Right renal cortex interstitium (tissue), 3 donors: ENCODE results near the gene KRTAP5-4. TPM values are rescaled to one million over a fixed set of nuclear protein-coding genes. Genes with fewer than 3 reads are reported as not detected.
"Not testable (repeated sequence)": the region's sequence is repeated elsewhere in the genome, so short reads cannot be mapped to it uniquely, and the experiment has no call there.

Experiments
- DNase-seq, 3 donors: peaks; one replicate each; pipeline ENCODE4 v3.0.0-alpha.2; 2013; ENCODE audit warnings: low read depth in 3 of 3, low spot score in 2 of 3
- polyA plus RNA-seq, 3 donors: library from polyadenylated mRNA; unstranded; fragments of 120-200 nt; gene quantifications; one replicate each; pipeline ENCODE4 v1.2.1, GENCODE V29; 2013; ENCODE audit not compliant: insufficient read length in 3 of 3

KRTAP5-4 gene, protein sequence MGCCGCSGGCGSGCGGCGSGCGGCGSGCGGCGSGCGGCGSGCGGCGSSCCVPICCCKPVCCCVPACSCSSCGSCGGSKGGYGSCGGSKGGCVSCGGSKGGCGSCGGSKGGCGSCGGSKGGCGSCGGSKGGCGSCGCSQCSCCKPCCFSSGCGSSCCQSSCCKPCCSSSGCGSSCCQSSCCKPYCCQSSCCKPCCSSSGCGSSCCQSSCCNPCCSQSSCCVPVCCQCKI
- polyA plus RNA-seq, result not detected

DNA sequence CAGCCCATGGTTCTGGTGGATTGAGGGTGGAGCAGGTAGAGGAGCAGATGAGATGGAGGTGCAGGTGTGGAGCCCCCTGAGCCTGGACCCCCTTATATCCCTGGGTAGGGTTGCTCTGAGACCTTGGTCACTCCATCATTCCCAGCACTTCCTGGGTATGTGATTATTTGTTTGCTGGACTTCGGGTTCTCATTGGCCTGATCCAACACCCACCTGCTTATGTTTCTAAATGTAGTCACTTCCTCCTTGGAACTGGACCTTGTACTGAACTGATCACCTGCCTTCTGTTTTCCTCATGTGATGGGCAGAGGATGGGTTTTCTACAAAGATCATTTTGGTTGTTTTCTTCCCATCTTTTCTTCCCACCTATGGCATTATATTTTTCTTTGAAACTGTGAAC, at the start of gene KRTAP5-4:
TSS of gene KRTAP5-4 (minus strand) at position 53 of the 400 bp plus-strand sequence. CDS start at position 8, 45 bp downstream.
- no peak for DNase-seq

DNA sequence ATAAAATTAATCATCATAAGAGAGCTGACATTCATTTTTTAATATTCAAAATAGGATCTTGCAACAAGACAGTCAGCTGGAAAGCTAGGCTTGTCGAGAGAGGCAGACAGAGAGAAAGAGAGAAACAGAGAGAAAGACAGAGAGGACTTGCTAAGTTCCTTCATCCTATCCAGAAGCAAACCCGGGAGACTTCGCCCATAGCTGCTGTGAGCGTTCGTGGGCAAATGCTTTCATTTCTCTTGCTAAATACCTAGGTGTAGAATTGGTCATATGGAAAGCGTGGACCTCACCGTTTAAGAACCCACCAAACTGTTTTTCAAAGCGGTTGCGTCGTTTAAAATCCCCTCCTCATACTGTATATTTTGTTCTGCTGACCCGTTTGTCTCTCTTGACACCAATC, 49.7 kb upstream of the KRTAP5-4 start:
- no peak for DNase-seq

DNA sequence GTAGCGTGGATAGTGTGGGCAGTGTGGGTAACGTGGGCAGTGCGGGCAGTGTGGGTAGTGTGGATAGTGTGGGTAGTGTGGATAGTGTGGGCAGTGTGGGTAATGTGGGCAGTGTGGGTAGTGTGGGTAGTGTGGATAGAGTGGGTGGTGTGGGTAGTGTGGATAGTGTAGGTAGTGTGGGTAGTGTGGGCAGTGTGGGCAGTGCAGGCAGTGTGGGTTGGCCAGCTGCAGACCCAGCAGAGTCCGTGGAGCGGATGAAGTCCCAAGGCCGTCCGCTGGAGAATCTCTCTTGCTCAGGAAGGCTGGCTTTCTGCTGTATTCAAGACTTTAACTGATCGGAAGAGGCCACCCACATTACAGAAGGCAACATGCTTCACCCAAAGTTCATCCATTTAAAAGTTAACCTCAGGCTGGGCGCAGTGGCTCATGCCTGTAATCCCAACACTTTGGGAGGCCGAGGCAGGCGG, 49.0 kb upstream of the KRTAP5-4 start:
- DNase-seq, result no peak

DNA sequence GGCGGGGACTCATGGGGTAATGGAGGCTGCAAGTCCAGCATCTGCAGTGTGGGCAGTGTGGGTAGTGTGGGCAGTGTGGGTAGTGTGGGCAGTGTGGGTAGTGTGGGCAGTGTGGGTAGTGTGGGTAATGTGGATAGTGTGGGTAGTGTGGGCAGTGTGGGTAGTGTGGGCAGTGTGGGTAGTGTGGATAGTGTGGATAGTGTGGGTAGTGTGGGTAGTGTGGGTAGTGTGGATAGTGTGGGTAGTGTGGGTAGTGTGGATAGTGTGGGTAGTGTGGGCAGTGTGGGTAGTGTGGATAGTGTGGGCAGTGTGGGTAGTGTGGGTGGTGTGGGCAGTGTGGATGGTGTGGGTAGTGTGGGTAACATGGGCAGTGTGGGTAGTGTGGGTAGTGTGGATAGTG, 48.5 kb upstream of the KRTAP5-4 start:
- not testable (repeated sequence) for DNase-seq

DNA sequence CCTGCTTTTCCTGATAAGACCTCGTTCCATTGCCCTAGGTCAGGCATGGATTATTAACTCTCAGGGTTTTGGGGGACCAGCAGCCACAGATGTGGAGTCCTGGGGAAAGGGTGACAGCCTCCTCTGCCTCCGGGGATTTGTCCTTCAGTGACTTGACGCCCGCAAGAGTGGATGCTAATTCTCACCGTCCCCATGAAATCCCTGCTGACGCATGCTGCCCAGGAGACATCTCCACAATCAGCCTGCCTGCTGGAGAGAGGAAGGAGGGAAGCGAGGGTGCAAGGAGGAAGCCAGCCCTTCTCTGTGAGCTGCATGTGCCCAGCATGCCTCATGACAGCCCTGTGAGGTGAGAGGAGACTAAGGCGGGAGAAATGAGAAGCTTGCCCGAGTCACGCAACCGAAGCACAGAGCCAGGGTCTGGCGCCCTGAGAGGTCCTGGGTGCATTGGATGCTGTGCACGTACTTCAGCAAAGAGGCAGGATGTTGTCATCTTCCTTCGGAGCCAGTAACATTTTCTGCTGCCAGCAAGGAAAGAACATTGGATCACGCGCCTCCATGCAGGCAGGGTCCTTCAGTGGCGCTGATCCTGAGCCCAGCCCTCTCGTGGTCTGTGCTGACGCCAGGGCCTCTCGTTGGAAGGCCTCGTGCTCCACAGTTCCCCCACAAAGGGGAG, 47.7 kb upstream of the KRTAP5-4 start:
- no peak for DNase-seq

DNA sequence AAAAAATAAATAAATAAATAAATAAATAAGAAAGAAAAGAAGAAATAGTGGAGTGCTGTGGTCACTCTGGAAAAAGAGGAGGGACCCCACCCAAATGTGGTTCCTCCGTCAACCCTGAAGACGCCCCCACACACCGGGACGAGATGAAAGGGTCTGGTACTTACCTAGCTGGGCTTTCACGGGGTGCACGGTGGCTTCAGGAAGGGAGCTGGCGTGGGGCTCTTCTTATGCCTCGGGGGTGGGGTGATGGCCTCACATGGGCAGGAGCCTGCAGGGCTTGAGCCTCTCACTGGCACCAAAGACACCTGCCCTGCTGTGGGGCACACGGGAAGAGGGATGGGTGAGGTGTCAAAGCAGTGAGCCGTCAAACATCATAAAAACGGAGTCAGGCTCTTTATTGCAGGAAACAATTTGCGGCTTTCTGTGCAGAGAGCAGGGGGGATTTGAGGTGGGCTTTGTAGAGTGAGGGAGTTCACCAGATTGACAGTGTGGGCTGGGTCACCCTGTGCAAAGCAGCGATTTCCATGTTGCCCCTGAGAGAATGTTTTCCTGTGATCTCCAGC, 47.1 kb upstream of the KRTAP5-4 start:
- no peak for DNase-seq

DNA sequence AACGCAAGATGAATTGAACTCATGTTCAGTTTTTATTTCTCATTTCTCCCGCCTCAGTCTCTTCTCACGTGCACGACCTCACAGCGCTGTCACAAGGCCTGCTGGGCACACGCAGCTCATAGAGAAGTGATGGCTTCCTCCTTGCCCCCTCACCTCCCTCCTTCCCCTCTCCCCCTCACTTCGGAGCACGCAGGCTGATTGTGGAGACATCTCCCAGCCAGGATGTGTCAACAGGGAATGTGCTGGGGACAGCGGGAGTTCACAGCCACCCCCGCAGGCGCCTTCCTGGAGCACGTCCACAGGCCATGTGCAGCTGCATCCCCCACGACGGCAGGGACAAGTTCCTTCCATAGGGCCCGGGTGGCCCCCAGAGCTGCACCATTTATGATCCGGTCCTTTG, 46.0 kb upstream of the KRTAP5-4 start:
- DNase-seq, result peak in 1 of 3 donors; percentile 59

DNA sequence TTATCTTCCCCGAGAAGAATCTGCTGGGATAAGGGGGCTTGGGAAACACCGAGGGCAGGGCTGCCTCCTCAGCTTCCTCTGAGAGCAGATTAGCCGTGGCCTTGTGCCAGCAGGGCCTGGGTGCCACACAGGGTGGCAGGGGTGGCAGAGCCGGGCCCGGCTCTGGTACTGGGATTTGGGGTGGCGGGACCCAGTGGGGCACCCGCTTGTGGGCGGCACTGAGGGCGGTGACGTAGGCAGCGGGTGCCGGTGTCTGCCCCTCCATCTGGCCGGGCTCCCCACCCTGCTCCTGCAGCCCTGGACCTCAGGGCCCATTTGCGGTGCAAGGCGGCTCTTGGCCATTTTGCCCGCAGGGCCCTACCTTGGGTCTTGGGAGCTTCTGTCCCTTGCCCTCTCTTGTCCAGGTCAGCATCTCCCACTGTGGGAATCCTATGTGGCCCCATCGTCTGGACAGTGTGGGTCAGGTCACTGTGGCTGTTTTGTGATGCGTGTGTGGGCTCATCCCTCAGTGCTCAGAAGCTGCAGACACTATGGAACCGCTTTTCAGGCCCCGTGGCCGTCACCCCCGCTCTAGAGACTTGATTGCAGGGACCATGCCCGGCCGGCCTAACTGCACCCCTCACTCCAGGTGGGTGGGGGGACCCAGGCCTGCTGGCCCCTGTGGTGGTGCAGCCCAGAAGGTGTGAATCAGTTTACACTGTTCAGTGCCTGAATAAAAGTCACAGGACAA, 45.3 kb upstream of the KRTAP5-4 start:
- no peak for DNase-seq

DNA sequence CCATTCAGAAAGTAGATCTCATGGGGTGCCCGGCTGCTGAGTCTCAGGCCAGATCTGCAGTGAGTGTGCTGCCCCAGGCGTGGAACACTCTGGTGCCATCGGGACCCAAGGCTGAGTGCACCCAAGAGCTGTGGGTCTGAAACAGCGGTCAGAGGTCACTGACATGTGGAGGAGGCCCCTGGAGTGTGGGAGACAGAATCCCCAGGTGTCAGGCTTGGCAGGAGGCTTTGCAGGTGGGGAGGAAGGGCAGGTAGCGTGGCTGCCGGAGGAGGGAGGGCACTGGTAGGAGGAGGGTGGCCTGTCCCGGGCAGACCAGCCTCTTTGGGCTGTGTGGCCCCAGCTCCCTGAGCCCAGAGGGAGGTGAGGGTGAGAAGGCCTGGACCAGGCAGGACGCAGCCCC, 43.4 kb upstream of the KRTAP5-4 start:
- no peak for DNase-seq

DNA sequence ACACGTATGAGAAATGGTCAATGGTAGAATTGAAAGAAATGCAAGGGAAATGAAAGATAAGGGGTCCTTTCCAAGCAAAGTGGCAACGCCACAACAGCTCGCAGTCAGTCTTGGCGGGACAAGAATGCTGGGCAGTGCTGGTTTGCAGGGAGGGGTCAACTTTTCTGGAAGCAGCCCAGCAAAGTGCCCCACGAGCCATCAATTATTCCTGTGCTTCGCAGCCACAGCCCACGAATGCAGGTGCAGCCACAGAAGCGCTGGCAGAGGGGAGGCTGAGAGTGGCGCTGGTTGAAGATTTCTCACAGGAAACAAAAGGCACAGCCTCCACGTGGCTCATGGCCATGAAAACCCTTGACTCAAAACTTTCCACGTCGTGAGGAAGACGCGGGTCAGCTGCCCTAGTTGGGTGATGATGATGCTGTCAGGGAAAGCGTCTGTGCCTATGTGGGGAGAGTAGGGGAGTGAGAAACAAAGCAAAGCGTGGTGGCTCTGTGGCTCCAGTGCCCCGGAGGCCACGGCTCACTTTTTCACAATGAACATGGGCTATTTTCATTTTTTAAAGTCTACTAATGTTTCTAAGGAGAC, 40.9 kb upstream of the KRTAP5-4 start:
- not testable (repeated sequence) for DNase-seq

DNA sequence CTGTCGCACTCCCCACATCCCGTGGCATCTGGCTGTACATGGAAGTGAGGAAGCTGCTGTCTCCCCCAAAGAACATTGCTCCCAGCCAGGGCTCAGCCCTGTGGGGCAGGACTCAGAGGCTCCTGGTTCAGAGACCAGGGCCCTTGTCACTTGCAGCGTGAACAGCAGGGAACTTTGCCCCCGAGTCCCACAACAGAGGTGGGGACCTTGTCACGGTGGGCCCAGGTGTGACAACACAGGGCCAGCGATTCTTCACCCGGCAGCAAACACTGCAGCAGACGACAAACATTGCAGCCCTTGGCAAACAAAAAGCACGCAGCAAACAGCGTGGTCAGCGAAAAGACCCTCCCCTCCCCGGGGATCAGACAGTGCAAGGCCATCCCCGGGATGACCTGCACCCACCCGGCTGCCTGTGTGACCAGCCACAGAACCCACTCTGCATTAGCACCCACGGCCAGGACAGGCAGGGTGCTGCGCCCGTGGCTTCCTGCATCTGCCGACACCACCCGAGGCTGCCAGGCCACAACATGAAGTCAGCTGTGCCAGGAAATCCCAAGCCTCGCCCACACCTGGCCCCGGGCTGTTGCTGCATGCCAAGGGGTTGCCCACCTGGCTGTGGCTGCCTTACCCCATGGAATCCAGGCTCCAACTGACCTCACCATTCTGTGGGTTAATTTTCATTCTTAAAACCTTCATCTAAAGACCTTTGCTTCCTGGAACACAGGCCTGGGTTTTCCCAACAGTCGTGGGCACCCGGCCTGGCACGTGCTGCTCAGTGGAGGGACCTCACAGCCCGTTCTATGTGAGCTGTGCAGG, 39.7 kb upstream of the KRTAP5-4 start:
- DNase-seq, result not testable (repeated sequence)

DNA sequence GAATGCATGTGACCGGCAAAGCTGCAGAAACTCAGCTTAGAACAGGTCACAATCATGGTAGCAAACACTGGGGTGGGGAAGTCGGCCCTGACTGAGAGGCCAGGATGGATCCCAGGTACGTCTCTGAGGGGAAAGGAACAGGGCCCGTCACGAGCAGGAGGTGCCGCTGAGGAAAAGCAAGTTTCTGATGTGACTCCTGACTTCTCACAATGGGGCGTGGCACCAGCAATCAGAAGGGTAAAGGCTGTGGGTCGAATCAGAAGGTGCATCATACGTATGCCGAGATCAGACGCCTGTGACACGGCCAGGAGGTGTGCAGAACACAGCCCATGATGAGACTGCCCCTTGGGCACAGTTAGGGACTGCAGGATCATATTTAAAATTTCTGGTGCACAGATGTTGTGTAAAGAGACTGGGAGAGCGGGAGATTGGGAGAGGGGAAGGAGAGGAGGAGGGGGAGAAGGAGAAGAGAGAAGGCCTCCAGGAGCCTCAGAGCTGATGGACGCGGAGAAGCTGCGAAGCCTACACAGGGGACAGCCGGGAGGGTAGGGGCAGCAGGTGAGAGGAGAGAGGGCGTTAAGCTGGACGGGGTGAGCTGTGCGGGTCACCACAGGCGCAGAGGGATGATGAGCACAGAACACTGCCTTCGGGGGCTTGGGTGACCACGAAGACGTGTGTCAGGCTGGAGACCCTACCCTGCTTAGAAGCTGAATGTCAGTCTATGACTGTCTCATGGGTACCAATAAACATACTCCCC, 38.4 kb upstream of the KRTAP5-4 start:
- no peak for DNase-seq

DNA sequence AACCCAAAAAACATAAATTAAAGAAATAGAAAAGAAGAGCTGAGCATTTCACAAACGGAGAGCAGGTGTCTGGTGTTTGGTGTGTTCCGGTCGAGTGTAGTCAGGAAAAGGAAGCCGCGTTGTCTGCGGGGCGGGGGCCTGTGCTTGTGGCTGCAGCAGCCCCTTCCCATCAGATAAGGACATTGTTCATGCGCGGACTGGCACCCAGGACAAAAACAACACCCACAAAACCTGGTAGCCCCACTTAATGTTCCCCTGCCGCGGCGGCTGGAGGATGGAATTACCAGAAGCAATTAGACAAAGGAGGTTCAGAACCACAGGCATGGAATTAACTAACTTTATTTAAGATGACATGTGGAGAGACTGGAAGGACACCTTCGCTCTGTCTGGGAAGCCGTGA, 37.6 kb upstream of the KRTAP5-4 start:
- no peak for DNase-seq

DNA sequence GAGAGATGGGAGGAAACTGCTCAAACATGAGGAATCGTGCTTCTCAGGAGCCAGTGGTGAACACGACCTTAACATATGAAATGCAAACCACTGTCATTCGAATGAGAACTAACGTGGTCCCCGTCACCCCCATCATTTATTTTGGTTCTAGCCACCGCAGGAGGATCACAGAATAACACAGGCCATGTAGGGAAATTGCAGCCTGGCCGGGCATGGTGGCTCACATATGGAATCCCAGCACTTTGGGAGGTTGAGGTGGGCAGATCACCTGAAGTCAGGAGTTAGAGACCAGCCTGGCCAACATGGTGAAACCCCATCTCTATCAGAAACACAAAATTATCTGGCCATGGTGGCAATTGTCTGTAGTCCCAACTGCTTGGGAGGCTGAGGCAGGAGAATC, 34.7 kb upstream of the KRTAP5-4 start:
- DNase-seq, result no peak

DNA sequence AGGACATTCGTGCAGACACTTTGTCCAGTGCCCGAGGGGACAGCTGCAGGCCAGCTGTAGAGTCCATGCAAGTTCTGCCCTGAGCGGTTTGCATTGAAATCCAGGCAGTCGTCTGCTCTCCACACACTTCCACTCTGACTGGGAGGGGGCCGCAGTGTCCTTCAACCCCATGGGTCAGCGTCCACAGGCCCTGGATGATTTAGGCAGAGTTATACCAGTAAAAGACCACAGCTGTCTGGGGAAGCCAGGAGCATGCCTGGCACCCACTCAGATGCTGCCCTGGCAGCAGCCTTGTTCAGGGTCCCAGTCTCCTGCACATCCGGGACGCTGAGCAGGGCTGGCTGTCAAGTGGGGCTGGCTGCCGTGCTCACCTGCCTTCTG, 34.1 kb upstream of the KRTAP5-4 start:
- no peak for DNase-seq

DNA sequence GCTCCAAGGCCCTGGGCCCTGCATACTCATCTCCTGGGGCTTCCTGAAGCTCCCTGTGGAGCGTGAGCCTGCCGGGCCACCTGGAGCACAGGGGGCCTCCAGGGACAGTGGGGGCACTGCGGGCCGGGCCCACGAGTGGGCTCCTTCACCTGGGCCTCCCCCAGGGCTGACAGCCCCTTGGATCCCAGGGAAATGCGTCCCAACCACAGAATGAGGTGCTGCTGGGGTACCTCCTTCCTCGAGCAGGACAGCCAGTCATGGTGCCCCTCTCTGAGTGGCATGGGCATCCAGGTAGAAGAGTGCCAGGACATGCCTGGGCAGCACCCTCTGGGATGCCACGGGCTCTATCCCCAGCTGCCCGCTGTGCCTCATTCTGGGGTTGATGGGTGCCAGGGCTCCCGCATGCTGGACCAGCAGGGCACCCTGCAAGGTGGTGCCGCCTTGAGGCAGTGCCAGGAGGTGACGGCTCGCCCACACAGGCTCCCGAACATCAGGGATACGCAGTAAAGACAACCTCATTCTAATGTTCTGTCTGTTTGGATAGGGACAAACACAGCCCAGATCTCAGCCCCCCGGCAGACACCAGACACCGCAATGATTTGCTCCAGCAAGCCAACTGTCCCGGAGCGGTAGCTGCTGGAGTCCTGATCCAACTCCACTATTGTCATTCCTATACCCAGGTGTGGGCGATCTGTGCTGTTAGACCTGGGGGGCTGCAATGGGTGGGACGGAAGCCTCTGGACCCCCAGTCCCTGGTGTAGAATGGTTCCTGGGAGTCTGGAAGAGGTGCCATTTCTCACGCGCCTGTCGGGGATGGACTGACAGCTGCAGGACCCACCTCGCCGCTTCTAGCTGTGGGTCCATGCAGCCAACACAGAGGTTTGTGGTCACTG, 33.5 kb upstream of the KRTAP5-4 start:
- no peak for DNase-seq

DNA sequence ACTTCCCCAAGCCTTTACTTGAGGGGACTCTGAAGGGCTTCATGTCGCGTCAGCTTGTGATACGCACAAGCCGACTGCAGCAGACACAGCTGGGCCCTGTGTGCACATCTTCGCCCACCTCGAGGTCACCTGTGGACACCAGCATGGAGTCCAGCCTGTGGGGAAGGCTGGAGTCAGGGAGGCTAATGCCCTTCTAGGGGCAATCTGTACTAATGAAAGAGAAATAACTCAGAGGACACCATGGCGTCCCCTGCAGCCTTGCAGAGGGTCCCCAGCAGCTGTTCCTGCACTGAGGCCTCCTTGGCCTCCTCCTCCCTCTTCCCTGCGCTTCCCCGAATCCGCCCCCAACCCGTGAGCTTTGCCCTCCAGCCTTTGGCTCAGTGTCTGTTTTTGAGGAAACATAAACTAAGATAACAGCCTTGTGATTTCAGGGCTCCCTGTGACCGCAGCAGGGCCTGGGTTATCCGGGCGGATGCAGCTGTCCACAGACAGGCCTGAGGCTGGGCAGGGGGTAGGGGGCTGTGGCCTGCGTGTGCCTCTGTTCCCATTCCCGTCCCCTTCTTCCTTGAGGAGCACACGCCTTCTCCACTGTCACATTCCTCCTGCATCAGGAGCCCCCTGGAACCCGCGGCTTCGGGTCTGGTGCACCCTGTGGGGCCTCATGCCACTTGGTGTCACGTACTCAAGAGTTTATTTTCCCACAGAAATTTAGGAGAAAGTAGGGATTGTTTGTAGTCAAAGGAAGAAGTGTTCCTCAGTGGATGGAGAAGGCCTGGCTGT, 32.6 kb upstream of the KRTAP5-4 start:
- DNase-seq, result no peak
